SK-N-SH (cell line): Measurements from ENCODE around the gene MLKL. TPM values are rescaled to one million over a fixed set of nuclear protein-coding genes. Genes with fewer than 3 reads are reported as not detected.

ENCODE experiments used
- CTCF ChIA-PET: fragments of 300-600, 350-600 bp; formaldehyde crosslinking; extraction: SDS; loops from one replicate; lab custom pipeline; 2021; lab: Yijun Ruan, JAX
- POLR2A ChIA-PET: fragments of 350-600 bp; sonication (Branson Sonifier 250); formaldehyde crosslinking; extraction: SDS; loops from one replicate; lab custom pipeline; 2020; ENCODE audit warnings: antibody characterized with exemption, inconsistent platforms; lab: Yijun Ruan, JAX
- DNase-seq: peaks from one replicate; pipeline ENCODE4 v3.0.0; 2012
- H2AFZ ChIP-seq: fragments of 200-600 bp; sonication (generic); 2 replicates; pipeline ENCODE4 v1.8.1; 2016; ENCODE audit warnings: antibody characterized with exemption, mild to moderate bottlenecking, low read depth
- H3F3A ChIP-seq: fragments of 200-600 bp; sonication (generic); replicated peaks from 2 replicates; pipeline ENCODE3; 2016; ENCODE audit warnings: antibody characterized with exemption, mild to moderate bottlenecking; ENCODE audit not compliant: insufficient read depth
- H3K27ac ChIP-seq, 2 experiments: fragments of 200-500 bp in 1 of 2; fragments of 200-600 bp in 1 of 2; sonication (Bioruptor generic) in 1 of 2; sonication (generic), shearing (Covaris generic) in 1 of 2; 2 replicates each; pipeline versions ENCODE4 v1.5.1 to v1.6.1; 2014 to 2016; ENCODE audit warnings: low read depth in 2 of 2, inconsistent platforms in 1 of 2, low read length in 1 of 2, mild to moderate bottlenecking in 1 of 2, mixed read lengths in 1 of 2
- H3K27me3 ChIP-seq: fragments of 200-600 bp; sonication (generic), shearing (Covaris generic); 2 replicates; pipeline ENCODE4 v1.6.1; 2016; ENCODE audit warnings: mixed run types; ENCODE audit not compliant: insufficient read depth
- H3K36me3 ChIP-seq, 2 experiments: fragments of 200-500 bp in 1 of 2; fragments of 200-600 bp in 1 of 2; sonication (Bioruptor generic) in 1 of 2; sonication (generic) in 1 of 2; replicated peaks in 1 of 2; 2 replicates each; pipeline versions ENCODE3 to v1.5.1; 2014 to 2016; ENCODE audit warnings: low read length in 1 of 2, mild to moderate bottlenecking in 1 of 2; ENCODE audit not compliant: insufficient read depth in 2 of 2, control insufficient read depth in 1 of 2
- H3K4me1 ChIP-seq, 2 experiments: fragments of 200-500 bp in 1 of 2; fragments of 200-600 bp in 1 of 2; sonication (Bioruptor generic) in 1 of 2; sonication (generic), shearing (Covaris generic) in 1 of 2; 2 replicates each; pipeline versions ENCODE4 v1.5.1 to v1.6.1; 2014 to 2016; ENCODE audit warnings: low read depth in 1 of 2, low read length in 1 of 2, mixed run types in 1 of 2; ENCODE audit not compliant: insufficient read depth in 2 of 2, control insufficient read depth in 1 of 2
- H3K4me2 ChIP-seq: fragments of 200-600 bp; sonication (generic), shearing (Covaris generic); 2 replicates; pipeline ENCODE4 v1.6.1; 2017; ENCODE audit warnings: mixed run types
- H3K4me3 ChIP-seq, 2 experiments: fragments of 200-500 bp in 1 of 2; fragments of 200-600 bp in 1 of 2; sonication (Bioruptor generic) in 1 of 2; sonication (generic), shearing (Covaris generic) in 1 of 2; 2 replicates each; pipeline versions ENCODE4 v1.5.1 to v1.8.1; 2014 to 2016; ENCODE audit warnings: low read depth in 2 of 2, inconsistent platforms in 1 of 2, low read length in 1 of 2, mild to moderate bottlenecking in 1 of 2, mixed read lengths in 1 of 2, moderate library complexity in 1 of 2
- H3K79me2 ChIP-seq: fragments of 200-600 bp; sonication (generic); 2 replicates; pipeline ENCODE4 v1.8.1; 2017; ENCODE audit warnings: mild to moderate bottlenecking; ENCODE audit not compliant: insufficient read depth
- H3K9ac ChIP-seq: fragments of 200-600 bp; sonication (generic); 2 replicates; pipeline ENCODE4 v1.6.1; 2017; ENCODE audit warnings: mixed run types
- H3K9me2 ChIP-seq: fragments of 200-600 bp; sonication (generic); 2 replicates; pipeline ENCODE4 v1.6.1; 2017; ENCODE audit warnings: mixed run types
- H3K9me3 ChIP-seq: fragments of 200-600 bp; sonication (generic); 2 replicates; pipeline ENCODE4 v1.6.1; 2017; ENCODE audit warnings: mixed run types, mild to moderate bottlenecking, moderate library complexity
- H4K20me1 ChIP-seq: fragments of 200-600 bp; sonication (generic); 2 replicates; pipeline ENCODE4 v1.6.1; 2017; ENCODE audit warnings: mild to moderate bottlenecking, mixed run types; ENCODE audit not compliant: insufficient read depth
- CHD2 ChIP-seq: fragments of 150-350 bp; IDR thresholded peaks from 2 replicates; pipeline ENCODE4 v1.6.1; 2018; ENCODE audit warnings: low read length; ENCODE audit not compliant: partially characterized antibody
- CTCF ChIP-seq: fragments of 200-600 bp; sonication (generic); IDR thresholded peaks from 2 replicates; pipeline ENCODE4 v1.6.1; 2017; ENCODE audit warnings: antibody characterized with exemption, mild to moderate bottlenecking, moderate library complexity
- ELF1 ChIP-seq: IDR thresholded peaks from 2 replicates; pipeline ENCODE4 v1.4.0; 2012
- EP300 ChIP-seq, 2 experiments: IDR thresholded peaks; 2 replicates each; pipeline versions ENCODE4 v1.4.0 to v1.6.1; 2012; ENCODE audit warnings: borderline replicate concordance in 1 of 2, low read depth in 1 of 2, low read length in 1 of 2
- EZH2phosphoT487 ChIP-seq: fragments of 200-600 bp; sonication (generic); IDR thresholded peaks from 2 replicates; pipeline ENCODE4 v1.6.1; 2017; ENCODE audit warnings: low read depth, mixed run types, mild to moderate bottlenecking, antibody characterized with exemption, moderate library complexity, borderline replicate concordance
- FOSL2 ChIP-seq: IDR thresholded peaks from 2 replicates; pipeline ENCODE4 v1.4.0; 2012; ENCODE audit warnings: low read depth, mild to moderate bottlenecking, moderate library complexity, borderline replicate concordance
- GABPA ChIP-seq: IDR thresholded peaks from 2 replicates; pipeline ENCODE4 v1.4.0; 2012; ENCODE audit warnings: low read depth, mild to moderate bottlenecking
- MAX ChIP-seq: IDR thresholded peaks from 2 replicates; pipeline ENCODE4 v1.4.0; 2012; ENCODE audit warnings: low read depth
- MEF2A ChIP-seq: IDR thresholded peaks from 2 replicates; pipeline ENCODE4 v1.4.0; 2012; ENCODE audit warnings: low read depth, borderline replicate concordance
- MXI1 ChIP-seq: IDR thresholded peaks from 2 replicates; pipeline ENCODE4 v1.6.1; 2012; ENCODE audit warnings: mild to moderate bottlenecking, low read depth, low read length, improper control_type of control experiment
- NFIC ChIP-seq: IDR thresholded peaks from 2 replicates; pipeline ENCODE4 v1.4.0; 2012; ENCODE audit warnings: borderline replicate concordance
- NRF1 ChIP-seq: IDR thresholded peaks from 2 replicates; pipeline ENCODE4 v1.6.1; 2012; ENCODE audit warnings: low read depth, mild to moderate bottlenecking, low read length
- PBX3 ChIP-seq: IDR thresholded peaks from 2 replicates; pipeline ENCODE4; 2012
- POLR2AphosphoS5 ChIP-seq: IDR thresholded peaks from 2 replicates; pipeline ENCODE4 v1.6.1; 2012; ENCODE audit warnings: low read depth, low read length
- RAD21 ChIP-seq: IDR thresholded peaks from 2 replicates; pipeline ENCODE4 v1.6.1; 2012; ENCODE audit warnings: mild to moderate bottlenecking, low read length
- RCOR1 ChIP-seq: fragments of 150-350 bp; IDR thresholded peaks from 2 replicates; pipeline ENCODE4 v1.6.1; 2017; ENCODE audit warnings: antibody characterized with exemption, low read length
- REST ChIP-seq: IDR thresholded peaks from 2 replicates; pipeline ENCODE4 v1.6.1; 2012; ENCODE audit warnings: mild to moderate bottlenecking, low read depth, low read length, moderate library complexity
- RXRA ChIP-seq: IDR thresholded peaks from 2 replicates; pipeline ENCODE4 v1.4.0; 2012; ENCODE audit warnings: low read depth, mild to moderate bottlenecking, borderline replicate concordance
- SIN3A ChIP-seq: IDR thresholded peaks from 2 replicates; pipeline ENCODE4 v1.6.1; 2012; ENCODE audit warnings: low read depth, mild to moderate bottlenecking, low read length, moderate library complexity, borderline replicate concordance
- TAF1 ChIP-seq: IDR thresholded peaks from 2 replicates; pipeline ENCODE4 v1.6.1; 2012; ENCODE audit warnings: low read depth, mild to moderate bottlenecking, low read length, moderate library complexity, borderline replicate concordance
- TEAD4 ChIP-seq: IDR thresholded peaks from 2 replicates; pipeline ENCODE4 v1.4.0; 2012; ENCODE audit warnings: mild to moderate bottlenecking, borderline replicate concordance; ENCODE audit not compliant: insufficient read depth
- WGBS: methylation state at CpG from one replicate; pipeline ENCODE4 v1.1.6; 2017; ENCODE audit warnings: low lambda C conversion rate; 5-methylcytosine and 5-hydroxymethylcytosine counted together
- polyA plus RNA-seq, 3 experiments: library from polyadenylated mRNA; depleted of rRNA; stranded (reverse); fragments of >200 nt; gene quantifications; 2 replicates each; pipeline ENCODE4 v1.2.3, GENCODE V29; 2012

Gene MLKL
- polyA plus RNA-seq, 1 of the 3 experiments (the other 2 are of a cell fraction): 3.6 TPM

GRCh38 chr16:74743668-74744299, 43.1 kb upstream of the MLKL start:
- DNase-seq: no peak
- ChIA-PET POLR2A (no interaction called here), CTCF (interaction anchor here (0.9 to 1.0 kb wide), 2 partner anchors 8 to 31 kb away, joined by 3 read pairs; partner anchors contain the start of gene FA2H)
- TF ChIP-seq EZH2phosphoT487 (no peak), RXRA (no peak), TAF1 (no peak), FOSL2 (no peak), CTCF (no peak), REST (no peak), MEF2A (no peak)
- WGBS: 67% methylated on average over 15 of the region's 15 CpGs
- Histone ChIP-seq H3K27ac (no peak overlapping the region), H3K36me3 (no peaks in the 10 kb centered on the region), H3K9me3 (no peaks in the 10 kb centered on the region), H3K9ac (no peak overlapping the region), H3K79me2 (no peaks in the 10 kb centered on the region), H3K27me3 (no peaks in the 10 kb centered on the region), H3F3A (no peaks in the 10 kb centered on the region), H4K20me1 (no peaks in the 10 kb centered on the region), H3K4me1 (peaks cover 0 to 3% of the 10 kb centered on the region in 2 experiments; a peak in 1 of 4 replicates), H3K9me2 (no peaks in the 10 kb centered on the region), H3K4me2 (no peak overlapping the region), H2AFZ (no peak overlapping the region), H3K4me3 (no peak overlapping the region)

GRCh38 chr16:74743045-74743667, 42.5 kb upstream of the MLKL start:
- no peak overlapping the region for H3K27ac ChIP-seq
- no peak for DNase-seq
- WGBS: 65% methylated on average over 8 of the region's 8 CpGs
- H3K4me1 ChIP-seq: peaks cover 0 to 3% of the 10 kb centered on the region in 2 experiments; a peak in 1 of 4 replicates
- H3K79me2 ChIP-seq: no peaks in the 10 kb centered on the region
- no peaks in the 10 kb centered on the region for H3K36me3 ChIP-seq
- ChIA-PET POLR2A (no interaction called here), CTCF (interaction anchor here (0.9 kb wide), 1 partner anchor 32 kb away, joined by 3 read pairs; the partner anchor contains the start of gene FA2H)
- no peaks in the 10 kb centered on the region for H3K27me3 ChIP-seq
- H3K4me3 ChIP-seq: no peak overlapping the region
- H2AFZ ChIP-seq: no peak overlapping the region
- H3F3A ChIP-seq: no peaks in the 10 kb centered on the region
- H4K20me1 ChIP-seq: no peaks in the 10 kb centered on the region
- no peak overlapping the region for H3K4me2 ChIP-seq
- H3K9me2 ChIP-seq: no peaks in the 10 kb centered on the region
- H3K9me3 ChIP-seq: no peaks in the 10 kb centered on the region
- H3K9ac ChIP-seq: no peak overlapping the region
- no peak for TF ChIP-seq GABPA
- no peak for TF ChIP-seq PBX3
- TF ChIP-seq NRF1: no peak
- no peak for TF ChIP-seq RCOR1
- TF ChIP-seq POLR2AphosphoS5: no peak
- no peak for TF ChIP-seq MAX
- TF ChIP-seq CHD2: no peak
- no peak for TF ChIP-seq NFIC
- TF ChIP-seq SIN3A: no peak
- no peak for TF ChIP-seq TEAD4
- TF ChIP-seq FOSL2: no peak
- no peak for TF ChIP-seq EP300 (IDR thresholded peaks at IDR 0.05; ENCODE audit: borderline replicate concordance in 1 of 2, low read depth in 1 of 2, low read length in 1 of 2)
- no peak for TF ChIP-seq ELF1
- no peak for TF ChIP-seq RAD21
- no peak for TF ChIP-seq MXI1
